Glomerular endothelial cell (primary cell): ENCODE measurements around the gene PCLO. TPM values are rescaled to one million over a fixed set of nuclear protein-coding genes. Genes with fewer than 3 reads are reported as not detected.

Source experiments
- DNase-seq: peaks from one replicate; pipeline ENCODE4 v3.0.0-alpha.2; 2011; ENCODE audit warnings: low read depth, low spot score; ENCODE audit errors: extremely low read depth
- total RNA-seq: library from RNA; depleted of rRNA; stranded (reverse); fragments of >200 nt; gene quantifications from 2 replicates; pipeline ENCODE4 v1.2.3, GENCODE V29; 2015

The PCLO gene
- total RNA-seq, 1 donor from 2014 or later = 1.4 TPM

DNA sequence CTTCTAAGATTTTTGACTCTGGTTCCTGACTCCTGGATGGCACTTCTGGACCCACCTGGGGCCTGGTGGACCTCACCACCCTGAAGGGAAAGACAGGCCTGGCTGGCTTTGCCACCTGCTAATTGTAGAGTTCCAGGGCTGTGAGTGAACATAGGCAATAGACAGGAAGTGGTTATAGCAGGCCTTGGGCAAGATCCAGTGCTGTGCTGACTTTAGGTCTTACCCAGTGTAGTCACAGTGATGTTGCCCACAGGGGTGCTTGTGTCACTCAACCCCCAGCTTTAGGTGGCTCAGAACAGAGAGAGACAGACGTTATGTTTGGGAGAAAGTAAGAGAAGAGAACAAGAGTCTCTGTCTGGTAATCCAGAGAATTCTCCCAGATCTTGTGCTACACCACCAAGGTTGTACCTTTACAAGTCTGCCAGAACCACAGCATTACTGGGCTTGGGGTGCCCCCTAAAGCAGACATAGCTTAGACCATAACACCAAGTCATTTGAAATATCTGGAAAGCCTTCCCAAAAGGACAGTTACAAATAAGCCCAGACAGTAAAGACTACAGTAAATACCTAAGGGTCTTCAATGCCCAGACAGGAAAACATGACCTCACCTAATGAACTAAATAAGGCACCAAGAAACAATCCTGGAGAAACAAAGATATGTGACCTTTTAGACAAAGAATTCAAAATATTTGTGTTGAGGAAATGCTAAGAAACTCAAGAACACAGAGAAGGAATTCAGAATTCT lies 303.4 kb downstream of the PCLO start:
- peak; percentile 68 for DNase-seq

DNA sequence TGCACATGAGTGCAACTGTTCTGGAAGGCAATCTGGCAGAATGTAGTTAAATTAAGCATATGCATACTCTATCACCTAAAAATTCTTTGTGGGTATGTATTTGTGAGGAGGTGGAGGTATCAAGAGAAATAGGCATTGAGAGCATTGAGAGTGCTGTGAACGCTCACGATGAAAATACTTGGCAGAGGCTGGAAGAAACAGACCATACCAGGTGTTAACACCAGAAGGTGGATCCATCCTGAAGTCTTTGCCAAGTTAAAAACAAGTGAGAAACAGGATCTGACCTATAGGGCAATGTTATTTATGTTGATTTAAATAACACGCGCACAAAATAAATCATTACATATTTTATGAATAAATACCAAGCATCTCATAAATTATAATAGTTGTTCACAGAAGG lies 311.6 kb downstream of the PCLO start:
- DNase-seq = no peak

DNA sequence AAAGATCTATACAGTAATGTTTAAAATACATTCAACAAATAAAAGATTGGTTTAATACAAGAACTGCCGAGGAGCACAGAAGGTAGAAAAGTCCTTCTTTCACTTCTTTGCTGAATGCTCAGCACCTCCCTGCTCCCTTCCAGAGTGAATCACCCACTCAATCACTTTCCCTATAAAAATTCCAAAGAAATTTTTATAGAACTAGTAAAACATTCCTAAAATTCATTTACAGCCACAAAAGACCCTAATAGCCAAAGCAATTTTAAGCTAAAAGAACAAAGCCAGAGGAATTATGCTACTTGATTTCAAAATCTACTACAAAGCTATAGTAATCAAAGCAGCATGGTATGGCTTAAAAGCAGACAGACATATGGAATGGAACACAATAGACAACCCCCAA lies 320.9 kb downstream of the PCLO start:
- DNase-seq = no peak

DNA sequence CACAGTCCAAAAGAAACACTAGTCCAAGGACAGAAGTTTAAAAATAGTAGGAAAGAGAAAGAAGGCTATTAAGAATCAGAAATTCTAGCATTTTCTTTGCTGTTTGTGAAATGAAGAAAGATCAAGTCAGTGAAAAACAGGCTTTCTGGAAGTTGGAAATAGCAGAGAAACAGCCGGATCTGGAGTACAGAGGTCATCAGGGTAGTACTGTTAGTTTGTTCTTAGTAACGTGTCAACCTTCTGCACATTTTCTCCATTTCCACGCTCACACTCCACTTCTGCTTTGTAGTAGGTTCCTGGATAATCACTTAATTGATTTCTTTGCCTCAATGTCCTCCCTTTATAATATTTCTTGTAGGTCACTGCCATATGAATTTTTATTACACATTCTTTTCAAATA lies 322.6 kb downstream of the PCLO start:
- DNase-seq = no peak

DNA sequence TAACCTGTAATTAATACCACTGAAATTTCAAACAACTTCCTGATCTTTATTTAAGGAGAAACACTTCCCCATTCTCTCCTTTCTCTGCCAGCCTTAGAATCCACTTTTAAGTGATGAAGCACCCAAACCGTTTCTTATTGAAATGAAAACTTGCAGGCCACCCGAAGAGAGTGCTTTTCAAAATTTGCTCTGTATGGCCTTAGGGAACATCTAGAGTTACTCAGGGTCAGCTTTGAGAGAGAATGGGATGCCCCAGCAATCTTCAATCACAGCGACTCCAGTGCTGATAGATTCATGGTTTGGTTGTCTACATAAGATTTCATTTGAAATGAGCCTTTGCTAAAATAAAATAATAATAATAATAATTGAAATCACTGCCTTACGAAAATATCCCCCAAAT lies 323.1 kb downstream of the PCLO start:
- DNase-seq = no peak

DNA sequence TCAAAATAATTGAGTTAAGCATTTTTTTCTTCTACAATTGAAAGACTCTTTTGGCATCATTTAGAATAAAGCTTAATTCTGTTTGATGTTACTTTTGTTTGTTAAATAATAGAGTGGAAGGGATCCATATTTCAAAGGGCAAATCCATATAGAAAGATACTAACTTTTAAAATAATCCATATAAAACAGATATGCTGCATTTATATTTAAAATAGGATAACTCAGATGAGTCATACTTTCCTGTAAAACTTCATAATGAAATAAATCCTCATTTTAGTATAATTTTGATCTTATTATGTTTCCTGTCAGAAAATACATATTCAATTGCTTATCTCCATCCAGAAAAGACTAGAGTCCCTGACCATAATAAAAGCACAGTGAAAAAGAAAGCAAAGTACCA lies 323.6 kb downstream of the PCLO start:
- DNase-seq = no peak

DNA sequence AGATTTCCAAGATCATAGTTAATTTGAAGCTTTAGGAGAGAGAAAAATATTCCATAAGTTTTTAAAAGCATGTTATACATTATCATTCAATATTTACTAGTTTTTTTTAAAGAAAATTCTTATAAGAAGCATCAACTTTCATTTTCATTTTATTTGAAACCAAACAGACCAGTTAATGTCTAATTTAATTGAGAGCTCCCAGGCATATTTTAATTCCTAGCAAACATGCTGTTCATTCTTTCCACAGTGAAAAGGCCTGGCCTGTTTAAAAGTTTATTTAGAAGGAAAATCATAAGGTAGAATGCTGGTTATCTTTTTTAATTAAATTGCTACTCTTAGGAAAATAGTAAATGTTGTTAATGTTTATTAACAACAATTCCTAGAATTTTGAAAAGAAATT lies 324.4 kb downstream of the PCLO start:
- DNase-seq = no peak

DNA sequence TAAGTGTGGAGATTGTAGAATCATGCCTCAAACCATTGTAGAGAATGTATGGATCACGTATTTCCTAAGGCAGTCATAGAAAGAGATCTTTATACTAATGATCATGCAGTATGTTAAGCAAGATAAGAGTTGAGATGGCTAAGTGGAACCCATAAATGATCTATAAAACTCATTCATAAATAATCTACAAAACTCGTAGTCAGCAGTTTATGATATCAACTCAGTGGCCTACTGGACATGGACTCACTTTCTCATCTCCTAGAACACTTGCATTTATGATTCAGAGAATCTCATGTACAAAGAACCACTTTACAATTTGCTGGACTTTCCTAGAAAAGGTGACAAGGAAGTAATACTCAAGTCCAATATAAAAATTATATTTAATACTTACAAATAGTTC lies 339.6 kb downstream of the PCLO start:
- no peak for DNase-seq

DNA sequence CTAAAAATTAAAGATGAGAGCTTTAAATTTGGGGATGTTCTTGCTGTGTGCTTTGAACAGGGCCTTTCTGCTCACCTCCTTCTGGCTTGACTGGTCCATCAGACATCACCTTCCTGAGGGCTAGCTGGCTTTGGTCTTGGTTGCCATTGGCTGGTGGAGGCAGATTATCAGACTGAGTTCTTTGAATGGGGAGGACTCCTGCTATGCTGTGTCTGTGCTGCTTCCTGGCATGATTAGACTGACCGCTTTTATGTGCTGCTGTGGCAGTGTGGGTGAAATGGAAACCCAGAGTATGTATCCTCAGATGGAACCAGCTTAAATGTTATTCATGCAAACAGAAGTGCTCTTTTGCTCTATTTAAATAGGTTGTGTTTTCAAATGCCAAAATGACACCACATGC lies 341.6 kb downstream of the PCLO start:
- no peak for DNase-seq

DNA sequence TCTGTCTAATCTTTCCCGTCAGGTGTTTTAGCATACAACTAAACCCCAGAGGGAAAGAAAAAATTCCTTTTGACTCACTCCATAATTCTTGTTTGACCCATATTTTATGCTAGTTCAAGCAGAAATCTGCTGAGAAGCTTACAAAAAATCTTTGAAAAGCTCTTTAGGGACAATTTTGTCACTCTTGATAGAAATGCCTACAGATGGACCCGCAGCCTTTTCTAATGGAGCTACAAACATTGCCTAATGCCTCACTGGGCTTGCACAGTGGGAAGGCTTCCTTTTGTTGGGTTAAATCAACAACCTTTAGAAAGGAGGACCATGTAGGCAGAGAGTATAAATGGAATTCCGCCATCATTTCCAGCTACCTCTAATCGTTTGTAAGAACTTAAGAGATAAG lies 344.5 kb downstream of the PCLO start:
- DNase-seq = no peak

DNA sequence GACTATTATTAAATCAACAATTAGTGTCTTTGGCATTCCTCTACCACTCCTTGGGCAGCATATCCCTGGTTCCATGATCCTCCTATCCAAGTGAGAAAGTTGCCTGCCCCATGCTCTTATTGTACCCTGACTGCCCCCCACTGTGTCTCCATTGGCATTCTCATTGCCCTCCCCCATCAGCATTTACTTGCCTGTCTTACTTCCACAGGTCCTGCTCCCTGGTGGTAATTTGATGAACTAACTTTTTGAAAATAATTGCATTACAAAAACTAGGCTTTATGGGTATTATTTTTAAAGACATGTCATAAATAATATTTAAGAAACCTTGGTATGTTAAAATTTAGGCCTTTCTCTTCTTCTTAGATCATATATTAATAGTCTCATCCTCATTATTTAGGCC lies 346.4 kb downstream of the PCLO start:
- no peak for DNase-seq

DNA sequence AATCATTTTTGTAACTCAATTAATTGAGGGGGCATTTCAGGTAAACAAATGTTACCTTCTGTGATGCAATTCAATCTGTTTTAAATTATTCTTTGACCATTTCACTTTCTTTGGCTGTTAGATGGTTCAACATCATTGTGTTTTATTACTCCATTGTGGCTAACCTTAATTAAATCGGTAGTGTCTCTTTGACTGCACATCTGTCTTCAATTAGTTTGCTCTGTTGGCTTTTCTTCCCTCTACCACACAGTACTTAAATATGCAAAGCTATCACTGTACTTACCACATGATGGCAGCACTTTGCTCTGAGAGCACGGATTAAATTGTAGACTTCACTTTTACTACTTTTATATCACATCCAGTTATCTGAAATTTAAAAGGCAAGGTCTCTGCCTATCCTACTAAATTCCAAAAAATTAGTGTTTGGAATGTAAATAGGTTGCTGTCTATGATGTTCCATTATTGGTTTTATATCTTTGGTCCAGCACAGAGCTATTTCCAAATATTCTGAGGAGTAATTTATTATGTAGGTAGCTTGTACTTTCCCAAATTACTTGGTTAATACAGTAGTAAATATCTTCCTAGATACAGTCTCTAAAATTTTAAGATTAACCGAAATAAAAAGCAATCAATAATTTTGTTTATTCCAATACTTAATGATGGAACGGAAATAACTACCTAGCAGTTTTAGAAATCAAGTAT lies 352.0 kb downstream of the PCLO start:
- DNase-seq = no peak

DNA sequence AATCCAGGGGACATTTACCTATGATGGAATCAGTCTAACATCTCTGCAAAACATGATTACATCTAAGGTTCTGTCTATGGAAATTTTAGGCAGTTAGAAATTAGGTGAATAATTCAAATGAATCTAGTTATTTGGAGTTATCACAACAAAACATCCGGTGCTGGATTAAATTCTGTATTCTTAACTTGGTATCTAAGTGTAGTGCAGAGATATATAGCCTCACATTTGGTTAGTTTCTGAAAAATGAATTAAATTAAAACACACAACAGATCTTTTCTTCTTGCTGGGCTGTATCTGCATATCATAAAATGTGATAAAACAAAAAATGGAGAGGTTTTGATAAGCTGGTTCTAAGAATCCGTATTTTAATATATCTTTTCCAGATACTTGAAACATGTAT lies 354.1 kb downstream of the PCLO start:
- no peak for DNase-seq

DNA sequence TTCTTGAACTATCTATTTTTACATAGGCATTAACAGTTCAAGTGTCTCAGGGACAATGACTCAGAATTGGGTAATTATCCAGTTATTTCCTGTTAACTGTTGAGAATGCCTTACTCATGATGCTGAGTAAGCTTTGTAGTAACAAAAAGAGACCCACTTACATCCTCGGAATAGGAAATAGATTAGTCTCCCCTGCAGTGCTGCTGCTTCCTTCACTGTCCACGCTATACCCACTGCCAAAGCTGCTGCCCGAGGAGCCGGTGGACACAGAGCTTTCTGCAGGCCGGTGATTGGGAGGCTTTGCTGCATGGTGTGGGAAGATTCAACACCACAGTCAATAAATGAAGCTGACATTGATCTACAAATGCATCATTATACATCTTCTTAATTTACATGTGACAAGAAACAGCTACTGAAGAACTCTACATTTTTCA lies 357.1 kb downstream of the PCLO start:
- peak; percentile 65 for DNase-seq

DNA sequence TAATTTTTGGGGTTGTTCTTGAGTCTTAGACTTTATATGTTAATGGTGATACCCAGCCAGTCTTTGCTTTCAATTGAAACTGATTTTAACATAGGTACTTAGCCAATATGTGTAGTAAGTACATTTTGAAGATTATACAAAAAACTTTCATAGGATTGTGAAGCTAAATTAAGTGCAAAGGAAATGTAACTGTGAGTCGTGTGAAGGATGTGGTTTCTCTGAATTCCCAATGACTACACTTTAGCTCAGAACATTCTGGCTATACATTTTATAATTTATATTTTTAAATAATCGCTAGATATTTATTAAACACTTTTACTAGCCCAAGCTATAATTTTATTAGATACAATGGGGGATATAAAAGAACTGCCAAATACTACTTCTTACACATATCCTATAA lies 359.3 kb downstream of the PCLO start:
- DNase-seq = no peak

DNA sequence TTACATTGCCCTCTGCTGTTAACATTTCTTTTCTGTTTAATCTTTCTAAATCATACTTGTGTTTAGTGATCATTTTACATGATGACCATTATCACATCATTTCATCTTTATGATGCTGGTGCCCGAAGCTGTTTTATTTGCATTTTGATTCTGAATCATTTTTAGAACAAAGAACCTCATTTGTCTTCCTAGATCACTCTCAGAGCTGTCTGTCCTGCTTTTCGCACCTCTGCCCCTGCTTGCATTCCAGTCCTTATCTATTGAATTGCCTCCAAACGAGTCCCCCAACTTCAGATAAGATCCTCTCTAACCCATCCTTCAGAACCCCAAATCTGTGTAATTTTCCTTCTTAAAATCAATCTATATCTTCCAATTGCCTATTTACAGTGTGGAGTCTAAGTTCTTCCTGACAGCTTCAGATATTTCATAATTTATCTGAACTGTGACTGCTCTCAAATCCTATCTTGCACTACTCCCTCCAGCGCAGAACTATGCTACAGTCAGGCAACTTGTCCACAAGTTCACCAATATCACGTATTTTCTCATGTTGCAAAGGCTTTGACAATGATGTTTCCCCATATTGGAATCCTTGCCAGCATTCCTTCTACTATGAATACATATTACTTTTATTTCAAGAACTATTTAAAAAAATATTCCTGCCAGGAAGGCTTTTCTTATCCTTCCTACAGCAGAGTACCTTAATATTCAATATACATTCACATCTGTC lies 372.6 kb downstream of the PCLO start:
- DNase-seq = no peak

DNA sequence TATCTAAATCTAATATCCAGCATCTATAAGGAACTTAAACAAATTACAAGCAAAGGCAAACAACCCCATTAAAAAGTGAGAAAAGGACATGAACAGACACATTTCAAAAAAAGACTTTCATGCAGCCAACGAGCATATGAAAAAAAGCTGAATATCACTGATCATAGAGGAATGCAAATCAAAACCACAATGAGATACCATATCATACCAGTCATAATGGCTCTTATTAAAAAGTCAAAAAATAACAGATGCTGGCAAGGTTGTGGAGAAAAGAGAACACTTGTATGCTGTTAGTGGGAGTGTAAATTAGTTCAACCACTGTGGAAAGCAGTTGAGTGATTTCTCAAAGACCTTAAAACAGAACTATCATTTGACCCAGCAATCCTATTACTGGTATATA lies 384.7 kb downstream of the PCLO start:
- DNase-seq = no peak

DNA sequence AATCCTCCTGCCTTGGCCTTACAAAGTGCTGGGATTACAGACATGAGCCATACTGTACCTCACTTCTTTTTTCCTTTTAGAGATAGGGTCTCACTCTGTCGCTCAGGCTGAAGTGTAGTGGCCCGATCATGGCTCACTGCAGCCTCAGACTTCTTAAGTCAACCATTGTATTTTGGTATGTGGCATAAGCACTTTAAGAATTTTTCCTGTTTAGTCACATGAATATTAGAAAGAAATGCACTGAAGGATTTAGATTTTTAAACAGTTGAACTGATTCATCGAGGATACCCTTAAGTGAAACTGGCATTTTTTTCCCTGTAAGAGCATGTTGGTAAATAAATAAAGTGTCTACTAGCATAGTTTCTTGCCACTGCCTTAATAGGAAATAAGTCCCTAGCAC lies 399.8 kb downstream of the PCLO start:
- no peak for DNase-seq

DNA sequence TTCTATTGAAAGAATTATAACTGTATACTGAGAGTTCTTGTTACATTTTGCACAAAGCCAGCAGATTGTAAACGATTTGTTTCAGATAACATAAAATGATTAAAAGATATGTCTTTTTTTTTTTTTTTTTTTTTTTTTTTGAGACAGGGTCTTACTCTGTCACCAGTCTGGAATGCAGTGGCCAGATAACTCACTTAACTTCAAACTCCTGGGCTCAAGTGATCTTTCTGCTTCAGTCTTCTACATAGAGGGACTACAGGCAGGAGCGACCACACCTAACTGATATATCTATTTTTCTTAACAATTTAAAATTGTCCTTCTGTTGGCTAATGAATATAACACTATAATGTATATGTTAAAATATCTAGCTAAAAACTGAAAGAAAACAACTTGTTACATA lies 401.9 kb downstream of the PCLO start:
- no peak for DNase-seq

DNA sequence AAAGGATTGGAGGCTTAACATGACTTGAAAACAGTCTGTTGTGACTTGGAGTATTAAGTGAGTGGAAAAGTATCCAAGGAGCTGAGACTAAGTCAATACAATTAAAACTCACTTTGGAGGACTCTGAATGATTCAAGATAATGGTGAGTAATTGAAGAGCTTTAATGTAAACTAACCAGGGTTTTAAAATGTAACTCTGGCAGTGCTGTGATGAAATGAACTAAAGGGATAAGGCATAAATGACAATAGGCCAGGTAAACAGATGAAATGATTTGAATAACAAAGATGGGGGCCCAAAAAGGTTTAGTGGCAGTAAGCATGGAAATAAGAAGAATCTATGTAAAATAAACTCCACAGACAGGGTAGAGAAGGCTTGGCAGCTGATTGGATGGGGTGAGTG lies 402.6 kb downstream of the PCLO start:
- DNase-seq = no peak

DNA sequence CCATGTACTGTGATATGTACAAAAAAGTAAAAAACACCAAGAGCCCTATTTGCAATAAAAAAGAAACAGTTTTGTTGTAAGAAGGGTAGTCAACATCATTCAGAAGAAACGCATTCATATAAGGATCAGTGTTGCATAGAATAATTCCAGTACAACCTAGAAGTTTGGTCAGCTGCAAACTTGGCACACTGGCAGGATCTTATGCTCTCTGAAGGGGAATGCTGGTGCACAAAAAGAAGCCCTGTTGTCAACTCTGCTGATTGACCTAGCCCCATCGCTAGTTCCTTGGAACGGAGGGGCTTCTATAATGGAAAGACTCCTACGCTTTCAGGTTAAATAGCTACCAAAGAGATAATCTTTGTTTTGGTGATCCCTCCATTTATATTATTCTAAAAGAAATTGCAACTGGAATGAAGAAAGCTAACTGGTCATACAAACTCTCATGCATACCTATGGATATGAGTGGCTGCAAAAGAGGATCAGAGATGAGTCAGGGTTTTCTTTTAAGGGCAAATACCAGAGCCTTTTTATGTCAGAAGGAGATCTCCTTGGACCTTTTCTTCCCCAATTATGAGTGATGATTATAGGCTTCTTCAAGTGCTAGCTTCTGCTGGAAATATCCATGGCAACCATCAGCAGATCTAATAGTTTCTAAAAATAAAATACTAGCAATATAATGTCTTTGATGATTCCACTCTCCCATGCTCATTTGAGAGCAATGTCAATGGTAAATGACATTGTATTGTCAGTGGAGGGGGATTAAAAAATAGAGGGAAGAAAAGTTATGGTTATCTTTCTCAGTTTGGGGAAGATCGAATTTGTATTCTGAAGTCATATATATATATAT lies 406.8 kb downstream of the PCLO start:
- no peak for DNase-seq
